ENCODE results near the gene ABHD4. TPM values are rescaled to one million over a fixed set of nuclear protein-coding genes. Genes with fewer than 3 reads are reported as not detected.

The ABHD4 gene
- total and polyA plus RNA-seq, 4 donors: 9.0 to 32.9 (median 11.1) TPM

- H3K4me1 ChIP-seq (ENCODE audit: control insufficient read depth in 4 of 4, insufficient read depth in 4 of 4, low read length in 3 of 4): no peaks in the 10 kb centered on the region
- no peaks in the 10 kb centered on the region for H3K27me3 ChIP-seq (ENCODE audit: control insufficient read depth in 4 of 4, insufficient read depth in 4 of 4, low read length in 3 of 4)
- H3K4me3 ChIP-seq (ENCODE audit: low read depth in 1 of 3, low read length in 3 of 3): no peak overlapping the region
- no peak for DNase-seq (ENCODE audit: low spot score)
- TF ChIP-seq ZBTB33 (IDR thresholded peaks at IDR 0.05) (no peak), FOXA1 (IDR thresholded peaks at IDR 0.05) (no peak), RXRA (IDR thresholded peaks at IDR 0.05) (no peak), HNF4A (conservative IDR thresholded peaks at IDR 0.05) (no peak), TAF1 (conservative IDR thresholded peaks at IDR 0.05) (no peak), GABPA (IDR thresholded peaks at IDR 0.05 in 1 of 2, conservative IDR thresholded peaks at IDR 0.05 in 1 of 2) (no peak), NR2F2 (IDR thresholded peaks at IDR 0.05) (no peak), YY1 (IDR thresholded peaks at IDR 0.05) (no peak), CTCF (IDR thresholded peaks at IDR 0.05; ENCODE audit: low read depth, low read length, missing input control) (no peak), JUND (IDR thresholded peaks at IDR 0.05) (no peak), RAD21 (IDR thresholded peaks at IDR 0.05) (no peak), SP1 (IDR thresholded peaks at IDR 0.05) (no peak), EGR1 (IDR thresholded peaks at IDR 0.05; ENCODE audit: low read depth in 2 of 2) (no peak)
- TF ChIP-seq, protein P1, sequence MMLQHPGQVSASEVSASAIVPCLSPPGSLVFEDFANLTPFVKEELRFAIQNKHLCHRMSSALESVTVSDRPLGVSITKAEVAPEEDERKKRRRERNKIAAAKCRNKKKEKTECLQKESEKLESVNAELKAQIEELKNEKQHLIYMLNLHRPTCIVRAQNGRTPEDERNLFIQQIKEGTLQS (IDR thresholded peaks at IDR 0.05): no peak
- TF ChIP-seq, protein P2, sequence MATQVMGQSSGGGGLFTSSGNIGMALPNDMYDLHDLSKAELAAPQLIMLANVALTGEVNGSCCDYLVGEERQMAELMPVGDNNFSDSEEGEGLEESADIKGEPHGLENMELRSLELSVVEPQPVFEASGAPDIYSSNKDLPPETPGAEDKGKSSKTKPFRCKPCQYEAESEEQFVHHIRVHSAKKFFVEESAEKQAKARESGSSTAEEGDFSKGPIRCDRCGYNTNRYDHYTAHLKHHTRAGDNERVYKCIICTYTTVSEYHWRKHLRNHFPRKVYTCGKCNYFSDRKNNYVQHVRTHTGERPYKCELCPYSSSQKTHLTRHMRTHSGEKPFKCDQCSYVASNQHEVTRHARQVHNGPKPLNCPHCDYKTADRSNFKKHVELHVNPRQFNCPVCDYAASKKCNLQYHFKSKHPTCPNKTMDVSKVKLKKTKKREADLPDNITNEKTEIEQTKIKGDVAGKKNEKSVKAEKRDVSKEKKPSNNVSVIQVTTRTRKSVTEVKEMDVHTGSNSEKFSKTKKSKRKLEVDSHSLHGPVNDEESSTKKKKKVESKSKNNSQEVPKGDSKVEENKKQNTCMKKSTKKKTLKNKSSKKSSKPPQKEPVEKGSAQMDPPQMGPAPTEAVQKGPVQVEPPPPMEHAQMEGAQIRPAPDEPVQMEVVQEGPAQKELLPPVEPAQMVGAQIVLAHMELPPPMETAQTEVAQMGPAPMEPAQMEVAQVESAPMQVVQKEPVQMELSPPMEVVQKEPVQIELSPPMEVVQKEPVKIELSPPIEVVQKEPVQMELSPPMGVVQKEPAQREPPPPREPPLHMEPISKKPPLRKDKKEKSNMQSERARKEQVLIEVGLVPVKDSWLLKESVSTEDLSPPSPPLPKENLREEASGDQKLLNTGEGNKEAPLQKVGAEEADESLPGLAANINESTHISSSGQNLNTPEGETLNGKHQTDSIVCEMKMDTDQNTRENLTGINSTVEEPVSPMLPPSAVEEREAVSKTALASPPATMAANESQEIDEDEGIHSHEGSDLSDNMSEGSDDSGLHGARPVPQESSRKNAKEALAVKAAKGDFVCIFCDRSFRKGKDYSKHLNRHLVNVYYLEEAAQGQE (IDR thresholded peaks at IDR 0.05): no peak
- TF ChIP-seq, protein P3, sequence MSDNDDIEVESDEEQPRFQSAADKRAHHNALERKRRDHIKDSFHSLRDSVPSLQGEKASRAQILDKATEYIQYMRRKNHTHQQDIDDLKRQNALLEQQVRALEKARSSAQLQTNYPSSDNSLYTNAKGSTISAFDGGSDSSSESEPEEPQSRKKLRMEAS (IDR thresholded peaks at IDR 0.05): no peak
- WGBS: 80% methylated on average over 2 of the region's 2 CpGs
- H3K27ac ChIP-seq (ENCODE audit: low read depth in 1 of 2, low read length in 2 of 2): no peak overlapping the region
- H3K9me3 ChIP-seq (ENCODE audit: control insufficient read depth in 4 of 4, low read length in 3 of 4): no peaks in the 10 kb centered on the region
- no peaks in the 10 kb centered on the region for H3K36me3 ChIP-seq (ENCODE audit: control insufficient read depth in 4 of 4, insufficient read depth in 3 of 4, low read depth in 1 of 4, low read length in 3 of 4)
- no peak overlapping the region for H3K9ac ChIP-seq (ENCODE audit: low read depth in 1 of 2, low read length in 2 of 2)
Observed at GRCh38 chr14:22656226-22656625, 58.1 kb downstream of the ABHD4 start.

Data from liver (tissue), 9 donors.